SK-N-SH treated with all-trans-retinoic acid at 6 μM for 48 hours (cell line): ENCODE results near the gene SMYD5.

Experiments
- ISL1 ChIP-seq: fragments of 250-450 bp; sonication (Bioruptor Pico); IDR thresholded peaks from 2 replicates; pipeline ENCODE4 v2.1.2; 2022; ENCODE audit warnings: mild to moderate bottlenecking, moderate library complexity
- PATZ1 ChIP-seq: fragments of 250-450 bp; sonication (Bioruptor Pico); IDR thresholded peaks from 2 replicates; pipeline ENCODE4 v1.8.0; 2020; ENCODE audit warnings: mild to moderate bottlenecking, moderate library complexity, borderline replicate concordance
- ZFP30 ChIP-seq: fragments of 450-650 bp; formaldehyde crosslinking; IDR thresholded peaks from 2 replicates; pipeline ENCODE4 v1.5.0; 2022; ENCODE audit warnings: mild to moderate bottlenecking, moderate library complexity
- ZNF70 ChIP-seq: fragments of 450-650 bp; formaldehyde crosslinking; IDR thresholded peaks from 2 replicates; pipeline ENCODE4 v1.5.0; 2020; ENCODE audit warnings: mild to moderate bottlenecking, moderate library complexity

- no peak for TF ChIP-seq ISL1 (CRISPR knock-in tag)
- TF ChIP-seq ZFP30 (CRISPR knock-in tag) = no peak
- no peak for TF ChIP-seq PATZ1 (CRISPR knock-in tag)
- no peak for TF ChIP-seq ZNF70 (CRISPR knock-in tag)
Measured at GRCh38 chr2:73263540-73264331, 49.7 kb downstream of the SMYD5 start.
